HG03095 (cell line): ENCODE data around the gene MARCHF2.

Experiments
- ATAC-seq: cut with Tn5 transposase; IDR thresholded peaks from one replicate; pipeline ENCODE4 v1.9.1; 2021; ENCODE audit warnings: moderate library complexity; ENCODE audit not compliant: unreplicated experiment

The MARCHF2 gene

DNA sequence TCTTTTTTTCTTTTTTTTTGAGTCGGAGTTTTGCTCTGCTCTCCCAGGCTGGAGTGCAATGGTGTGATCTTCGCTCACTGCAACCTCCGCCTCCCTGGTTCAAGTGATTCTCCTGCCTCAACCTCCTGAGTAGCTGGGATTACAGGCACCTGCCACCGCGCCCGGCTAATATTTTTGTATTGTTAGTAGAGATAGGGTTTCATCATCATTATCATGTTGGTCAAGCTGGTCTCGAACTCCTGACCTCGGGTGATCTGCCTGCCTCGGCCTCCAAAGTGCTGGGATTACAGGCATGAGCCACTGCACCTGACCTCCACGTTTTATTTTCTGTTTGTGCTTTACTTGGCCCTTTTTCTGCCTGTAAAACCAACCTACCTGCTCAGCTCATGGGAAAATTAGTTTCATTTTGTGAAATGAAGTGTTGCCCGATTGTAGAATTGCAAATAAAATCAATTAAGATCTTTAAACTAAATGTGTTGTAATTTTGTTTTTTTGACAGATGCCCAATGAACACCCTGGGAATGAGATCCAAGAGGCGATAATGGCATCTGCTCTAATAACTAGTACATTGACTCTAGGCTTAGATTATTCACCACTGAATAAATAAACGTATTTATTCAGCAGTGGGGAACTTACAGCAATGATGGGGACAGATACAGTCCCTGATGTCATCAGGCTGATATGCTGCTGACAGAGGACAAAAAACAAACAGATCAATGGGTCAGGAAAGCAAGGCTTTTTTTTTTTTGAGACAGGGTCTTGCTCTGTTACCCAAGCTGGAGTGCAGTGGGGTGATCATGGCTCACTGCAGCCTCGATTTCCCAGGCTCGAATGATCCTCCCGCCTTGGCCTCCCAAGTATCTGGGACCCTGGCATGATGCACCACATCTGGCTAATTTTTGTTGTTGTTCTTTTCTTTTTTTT is 25.2 kb upstream of the MARCHF2 start:
- ATAC-seq, result no peak

DNA sequence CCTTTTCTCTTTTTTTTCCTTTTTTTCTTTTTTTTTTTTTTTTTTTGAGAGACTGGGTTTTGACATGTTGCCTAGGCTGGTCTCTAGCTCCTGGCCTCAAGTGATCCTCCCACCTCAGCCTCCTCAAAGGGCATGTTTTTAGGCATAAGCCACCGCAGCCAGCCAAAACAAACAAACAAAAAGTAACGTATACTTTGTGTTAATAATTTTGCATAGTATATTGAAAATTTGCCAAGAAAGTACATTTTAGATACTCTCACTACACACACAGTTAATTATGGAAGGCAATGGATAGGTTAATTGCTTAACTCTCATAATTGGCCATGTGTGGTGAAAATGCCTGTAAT is 24.5 kb upstream of the MARCHF2 start:
- ATAC-seq, result no peak

DNA sequence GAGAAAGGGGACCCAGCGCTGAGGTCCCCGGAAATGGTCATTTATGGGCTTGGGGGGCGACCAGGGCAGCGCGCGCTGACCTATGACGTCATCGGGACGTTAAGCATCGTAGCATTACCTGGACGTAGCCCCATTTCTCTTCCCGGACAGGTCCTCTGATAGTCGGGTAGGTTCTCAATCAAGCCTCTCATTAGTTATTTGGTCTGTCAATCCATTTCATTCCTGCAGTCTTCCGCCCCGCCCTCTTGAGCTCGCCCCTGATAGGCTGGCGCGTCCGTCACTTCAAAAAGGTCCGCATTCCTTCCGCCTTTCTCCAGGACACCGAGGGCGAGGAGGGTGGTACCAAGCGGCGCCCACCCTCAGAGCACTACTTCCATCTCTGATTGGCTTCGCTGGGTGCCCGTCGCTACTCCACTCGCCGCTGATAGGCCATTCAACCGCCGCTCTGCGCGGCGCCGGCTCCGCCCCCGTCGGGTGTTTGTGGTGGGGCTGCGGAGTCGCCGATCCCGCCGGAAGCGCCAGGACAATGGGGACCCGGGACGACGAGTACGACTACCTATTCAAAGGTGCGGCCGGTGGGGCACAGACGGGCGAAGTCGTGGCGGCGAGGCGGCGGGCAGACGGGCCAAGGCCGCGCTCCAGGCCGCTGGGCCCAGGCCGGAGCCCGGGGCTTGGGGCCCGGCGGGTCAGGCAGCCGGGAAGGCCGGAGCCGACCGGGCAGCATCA is 23.1 kb upstream of the MARCHF2 start, which contains the start of gene RAB11B:
Gene RAB11B (plus strand): TSS at position 470 of the 726 bp plus-strand sequence. CDS start 57 bp downstream, at position 527.
- peak; percentile 84 for ATAC-seq

DNA sequence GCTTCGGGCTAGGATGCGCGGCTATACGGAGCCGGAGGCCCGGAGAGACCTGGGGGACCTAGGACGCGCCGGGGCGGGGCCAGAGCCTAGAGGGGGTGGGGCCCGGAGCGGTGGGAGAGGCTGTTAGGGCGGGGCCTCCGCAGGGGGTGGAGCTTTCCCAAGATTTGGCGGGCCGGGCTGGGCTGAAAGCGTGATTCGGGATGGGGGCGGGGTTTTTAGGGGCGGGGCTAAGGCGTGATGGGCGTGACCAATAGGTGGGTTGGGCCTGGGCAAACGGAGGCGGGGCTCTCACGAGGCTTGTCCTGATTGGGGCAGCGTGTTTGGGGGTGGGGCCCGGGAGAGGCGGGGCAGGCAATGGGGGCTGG is 22.5 kb upstream of the MARCHF2 start:
- ATAC-seq, result peak; percentile 30

DNA sequence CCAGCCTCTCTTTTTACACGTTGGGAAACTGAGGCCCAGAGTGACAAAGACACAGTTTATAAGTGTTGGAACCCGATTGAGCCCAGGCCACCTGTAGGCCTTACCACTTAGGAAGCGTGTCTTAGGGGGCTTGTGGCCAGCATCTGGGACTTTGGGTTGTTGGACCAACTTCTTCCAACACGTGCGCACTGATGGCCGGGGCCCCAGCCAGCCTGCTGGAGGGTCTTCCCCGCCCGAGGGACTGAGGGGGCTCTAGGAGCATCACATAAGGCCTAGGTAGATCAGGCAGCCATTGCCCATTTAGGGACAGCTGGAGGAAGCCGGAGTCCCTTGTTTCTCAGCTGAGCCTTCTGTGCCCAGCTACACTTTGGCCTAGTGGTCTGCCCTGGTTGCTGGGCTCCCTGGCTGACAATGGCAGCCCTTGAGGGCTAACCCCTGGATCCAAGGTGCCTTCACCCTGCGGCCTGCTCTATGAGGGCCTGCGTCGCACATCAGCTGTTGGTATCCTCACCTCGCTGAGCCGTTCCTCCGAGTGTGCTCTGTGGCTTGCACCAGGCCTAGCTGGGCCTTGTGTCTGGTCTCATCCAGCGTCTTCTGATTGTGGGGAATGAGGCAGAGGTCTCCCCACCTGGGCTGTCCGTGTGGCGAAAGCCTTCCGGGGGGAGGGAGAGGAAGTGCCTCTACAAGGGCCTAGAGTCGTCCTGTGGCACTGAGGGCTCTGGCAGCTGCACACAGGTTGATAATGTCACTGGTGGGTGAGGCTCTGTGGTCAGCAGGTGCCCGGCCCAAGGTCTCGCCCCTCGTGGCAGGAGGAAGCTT is 21.7 kb upstream of the MARCHF2 start:
- no peak for ATAC-seq

DNA sequence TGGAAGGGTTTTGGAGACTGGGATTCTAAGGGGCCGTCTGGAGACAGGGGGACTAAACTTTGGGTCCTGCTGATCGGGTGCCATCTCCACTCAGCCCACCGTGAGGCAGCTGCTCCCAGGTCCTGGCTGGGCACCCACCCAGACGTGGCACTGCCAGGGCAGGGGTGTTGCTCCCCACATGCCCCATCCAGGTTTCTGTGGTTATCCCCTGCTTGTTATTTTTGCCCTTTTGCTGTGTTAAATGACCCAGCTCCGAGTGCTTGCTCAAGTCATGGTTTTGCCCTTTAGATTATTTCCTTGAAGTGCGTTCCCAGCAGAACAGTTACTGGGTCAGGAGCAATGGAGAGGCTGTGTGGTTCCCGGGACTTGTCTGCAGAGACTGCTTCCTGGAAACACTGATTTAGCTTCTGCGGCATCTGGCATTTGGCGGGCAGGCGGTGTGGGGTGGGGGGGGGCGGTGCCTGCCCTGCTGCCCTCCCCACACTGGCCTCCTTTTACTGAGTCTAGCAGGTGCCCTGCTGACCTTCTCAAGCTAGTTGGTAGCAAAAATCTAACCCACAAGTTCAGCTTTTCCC is 21.0 kb upstream of the MARCHF2 start:
- no peak for ATAC-seq

DNA sequence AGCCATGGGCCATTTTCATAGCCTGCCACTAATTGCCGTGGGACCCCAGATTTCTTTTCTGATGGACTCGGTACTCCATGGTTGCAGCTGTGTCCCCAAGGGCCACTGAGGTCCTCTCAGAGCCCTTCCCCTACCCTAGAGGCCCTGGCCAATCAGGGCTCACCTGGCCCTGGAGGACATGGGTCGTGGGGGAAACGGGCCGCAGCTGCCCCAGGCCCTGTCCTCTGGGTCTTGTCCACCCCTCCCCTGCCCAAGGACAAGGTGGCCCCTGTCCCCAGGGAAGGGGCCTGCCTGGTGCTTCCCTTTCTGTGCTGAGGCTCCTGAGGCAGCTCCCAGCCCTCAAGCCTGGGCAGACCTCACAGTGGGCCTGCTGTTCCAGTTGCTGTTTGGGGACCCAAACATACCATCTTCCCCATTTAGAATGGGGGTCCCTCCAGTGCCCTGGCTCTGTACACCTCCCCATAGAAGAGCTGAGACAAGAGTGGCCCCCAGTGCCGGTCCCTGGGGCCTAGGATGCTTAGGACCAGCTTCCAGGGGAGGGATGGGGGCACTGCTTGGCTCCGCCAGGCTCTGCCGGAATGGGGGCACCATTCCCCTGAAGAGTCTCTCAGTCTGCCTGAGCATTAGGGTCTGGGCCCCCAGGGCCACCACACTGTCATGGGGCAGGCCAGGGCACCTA is 19.8 kb upstream of the MARCHF2 start:
- no peak for ATAC-seq

DNA sequence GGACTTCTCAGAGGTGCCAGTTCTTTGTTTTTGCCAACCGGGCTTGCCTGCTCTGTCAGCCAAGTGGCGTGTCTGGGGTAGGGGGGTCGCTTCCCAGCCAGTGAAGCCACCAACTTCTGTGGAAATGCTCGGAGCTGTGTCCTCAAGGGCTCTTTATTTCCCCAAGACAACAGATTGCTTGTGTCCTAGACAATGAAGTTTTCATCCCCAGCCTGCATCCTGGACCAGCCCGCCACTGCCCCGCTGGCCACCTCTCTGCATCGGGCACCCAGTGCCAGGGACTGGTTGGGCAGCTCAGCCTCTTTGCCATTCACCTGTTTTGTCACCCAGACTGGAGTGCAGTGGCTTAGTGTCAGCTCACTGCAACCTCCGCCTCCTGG is 19.2 kb upstream of the MARCHF2 start:
- no peak for ATAC-seq

DNA sequence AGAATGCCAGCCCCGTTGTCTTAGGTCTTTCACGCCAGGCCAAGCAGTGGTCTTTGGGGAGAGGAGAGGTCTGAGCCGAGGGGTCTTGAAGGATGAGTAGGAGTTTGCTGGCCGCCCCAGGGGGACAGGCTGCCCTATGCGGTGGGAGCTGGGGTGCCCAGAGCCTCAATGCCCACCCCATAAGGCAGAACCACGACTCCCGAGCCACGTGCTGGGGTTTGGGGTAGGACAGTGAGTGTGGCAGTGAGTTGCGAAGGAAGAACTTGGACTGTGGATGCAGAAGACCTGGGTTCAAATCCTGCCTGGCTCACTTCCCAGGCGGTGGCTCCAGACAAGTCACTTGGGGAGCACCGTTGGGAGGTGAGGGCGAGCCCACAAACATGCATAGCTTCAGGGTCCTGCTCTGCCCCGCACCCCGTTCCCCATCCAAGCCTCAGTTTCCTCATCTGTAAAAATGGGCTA is 17.5 kb upstream of the MARCHF2 start:
- no peak for ATAC-seq

DNA sequence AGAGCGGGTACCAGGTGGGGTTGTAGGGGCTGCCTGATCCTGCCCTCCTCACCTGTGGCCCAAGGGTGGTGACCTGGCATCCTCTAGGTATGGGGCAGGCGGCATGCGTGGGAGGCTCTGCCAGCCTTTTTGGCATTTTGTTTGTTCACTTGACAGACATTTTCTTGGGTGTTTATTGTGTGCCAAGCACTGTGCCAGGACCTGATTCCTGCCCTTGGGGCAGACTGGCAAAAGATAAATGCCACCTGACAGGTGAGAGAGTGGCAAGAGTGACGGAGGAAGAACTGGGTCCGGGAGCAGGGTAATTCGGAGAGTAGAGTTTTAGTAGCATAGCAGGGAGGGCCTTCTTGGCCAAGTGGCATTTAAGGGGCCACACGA is 16.9 kb upstream of the MARCHF2 start:
- no peak for ATAC-seq

DNA sequence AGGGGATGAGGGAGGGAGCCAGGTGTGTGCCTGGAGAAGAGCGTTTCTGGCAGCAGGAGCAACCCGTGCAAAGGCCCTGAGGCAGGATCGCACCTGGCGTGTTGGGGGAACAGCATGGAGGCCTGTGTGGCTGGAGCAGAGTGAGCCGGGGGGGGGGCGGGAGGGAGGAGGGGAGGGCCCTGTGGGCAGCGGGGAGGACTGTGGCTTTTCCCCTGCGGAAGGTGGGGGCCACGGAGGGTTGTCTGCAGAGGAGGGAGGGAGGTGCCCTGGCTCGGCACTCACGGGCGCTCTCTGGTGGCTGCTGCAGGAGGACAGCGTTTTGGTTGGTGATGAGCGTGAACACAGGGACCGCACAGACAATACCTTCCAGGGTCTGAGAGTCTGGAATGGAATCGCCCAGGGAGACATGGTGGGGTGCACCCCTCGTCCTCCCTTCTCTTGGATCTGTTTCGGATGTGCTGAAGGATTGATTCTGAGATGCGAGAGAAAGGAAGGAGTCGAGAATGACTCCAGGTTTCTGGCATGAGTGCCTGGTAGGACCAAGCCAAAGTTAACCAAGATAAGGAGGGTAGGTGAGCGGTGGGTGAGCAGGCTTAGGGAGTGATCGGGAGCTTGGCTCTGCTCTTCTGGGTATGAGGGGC is 16.4 kb upstream of the MARCHF2 start:
- no peak for ATAC-seq

DNA sequence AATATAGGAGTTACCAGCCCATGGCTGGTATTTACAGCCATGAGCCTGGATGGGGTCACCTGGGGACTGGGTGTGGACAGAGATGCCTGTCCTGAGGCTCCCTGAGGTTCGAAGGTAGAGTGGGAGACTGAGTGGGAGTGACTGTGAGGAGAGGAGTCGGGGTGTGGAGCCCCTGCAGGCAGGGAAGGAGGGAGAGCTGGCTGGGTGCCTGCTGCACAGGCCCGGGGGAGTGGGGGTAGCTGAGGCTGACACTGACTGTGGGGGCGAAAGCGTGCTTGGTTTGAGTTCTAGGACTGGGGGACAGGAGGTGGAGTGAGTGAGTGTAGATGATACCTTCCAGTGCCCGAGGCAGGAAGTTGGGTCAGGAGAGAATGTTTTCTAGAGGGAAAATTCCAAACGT is 15.8 kb upstream of the MARCHF2 start:
- ATAC-seq, result no peak

DNA sequence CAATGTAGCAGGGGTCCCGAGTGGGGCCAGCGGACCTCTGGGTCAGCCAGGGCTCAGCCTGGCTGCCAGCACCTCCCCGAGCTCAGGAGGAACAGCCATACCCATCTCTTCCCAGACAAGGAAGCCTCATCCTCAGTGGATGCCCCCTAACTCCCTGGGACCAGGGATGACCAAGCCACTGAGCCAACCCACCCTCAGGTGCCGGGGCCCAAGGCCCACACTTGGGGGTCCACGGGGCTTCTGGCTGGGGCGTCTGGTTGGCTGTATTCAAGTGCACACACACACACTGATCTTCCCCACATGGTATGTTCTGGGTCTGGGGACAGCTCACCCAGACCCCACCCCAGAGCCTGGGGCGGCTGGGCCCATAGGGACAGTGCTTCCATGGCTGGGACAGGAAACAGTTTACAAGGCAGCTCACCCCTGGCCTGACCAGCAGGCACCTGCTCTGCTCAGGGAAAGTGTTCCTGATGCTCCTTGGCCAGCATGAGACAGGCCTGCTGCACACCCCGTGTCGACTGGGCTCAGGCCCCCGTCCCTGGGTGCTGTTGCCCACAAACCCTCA is 15.3 kb upstream of the MARCHF2 start:
- ATAC-seq, result no peak

DNA sequence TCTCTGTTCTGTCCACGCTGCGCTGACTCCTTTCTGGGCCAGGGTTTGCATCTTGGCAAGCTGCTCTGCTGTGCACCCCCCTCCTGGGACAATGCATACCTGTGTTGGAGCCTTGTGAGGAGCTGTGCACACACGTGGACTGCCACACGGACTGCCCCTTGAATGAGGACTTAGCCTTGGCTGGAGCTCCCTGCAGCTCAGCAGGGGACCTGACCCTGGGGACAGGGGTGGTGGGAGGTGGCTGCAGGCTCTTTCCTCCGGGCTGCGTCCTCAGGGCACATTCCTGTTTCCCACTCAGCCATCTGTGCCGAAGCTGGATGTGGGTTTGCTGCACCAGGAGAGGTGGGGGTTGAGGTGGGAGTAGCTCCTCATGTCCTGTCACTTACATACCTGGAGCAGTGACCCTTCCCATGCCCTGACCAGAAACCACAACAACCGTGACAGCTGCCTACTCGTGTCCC is 14.8 kb upstream of the MARCHF2 start:
- ATAC-seq, result no peak

DNA sequence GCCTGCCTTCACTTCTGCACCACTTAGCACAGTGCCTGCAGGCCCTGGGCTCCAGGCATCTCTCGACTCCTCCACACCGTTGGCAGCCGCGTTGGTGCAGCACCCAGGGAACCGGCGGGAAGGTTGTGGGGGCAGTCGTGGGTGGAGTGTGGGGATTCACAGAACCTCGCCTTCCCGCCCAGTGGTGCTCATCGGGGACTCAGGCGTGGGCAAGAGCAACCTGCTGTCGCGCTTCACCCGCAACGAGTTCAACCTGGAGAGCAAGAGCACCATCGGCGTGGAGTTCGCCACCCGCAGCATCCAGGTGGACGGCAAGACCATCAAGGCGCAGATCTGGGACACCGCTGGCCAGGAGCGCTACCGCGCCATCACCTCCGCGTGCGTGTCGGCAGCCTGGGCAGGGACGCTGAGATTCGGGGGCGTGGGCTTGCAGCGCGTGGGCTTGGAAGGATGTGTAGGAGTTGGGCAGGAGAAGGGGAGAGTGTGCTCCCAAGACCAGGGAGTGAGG is 13.4 kb upstream of the MARCHF2 start:
- ATAC-seq, result no peak

DNA sequence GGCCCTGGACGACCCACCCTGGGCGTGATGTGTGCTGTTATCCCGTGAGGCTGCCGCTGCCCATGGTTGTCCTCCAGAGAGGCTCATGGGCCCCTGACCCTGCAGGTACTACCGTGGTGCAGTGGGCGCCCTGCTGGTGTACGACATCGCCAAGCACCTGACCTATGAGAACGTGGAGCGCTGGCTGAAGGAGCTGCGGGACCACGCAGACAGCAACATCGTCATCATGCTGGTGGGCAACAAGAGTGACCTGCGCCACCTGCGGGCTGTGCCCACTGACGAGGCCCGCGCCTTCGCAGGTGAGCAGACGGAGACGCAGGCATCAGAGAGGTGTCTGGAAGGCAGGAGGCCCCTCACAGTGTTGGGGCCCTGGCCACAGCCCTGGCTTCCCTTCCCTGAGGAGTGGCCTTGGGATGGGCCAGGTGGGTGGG is 11.1 kb upstream of the MARCHF2 start:
- no peak for ATAC-seq

DNA sequence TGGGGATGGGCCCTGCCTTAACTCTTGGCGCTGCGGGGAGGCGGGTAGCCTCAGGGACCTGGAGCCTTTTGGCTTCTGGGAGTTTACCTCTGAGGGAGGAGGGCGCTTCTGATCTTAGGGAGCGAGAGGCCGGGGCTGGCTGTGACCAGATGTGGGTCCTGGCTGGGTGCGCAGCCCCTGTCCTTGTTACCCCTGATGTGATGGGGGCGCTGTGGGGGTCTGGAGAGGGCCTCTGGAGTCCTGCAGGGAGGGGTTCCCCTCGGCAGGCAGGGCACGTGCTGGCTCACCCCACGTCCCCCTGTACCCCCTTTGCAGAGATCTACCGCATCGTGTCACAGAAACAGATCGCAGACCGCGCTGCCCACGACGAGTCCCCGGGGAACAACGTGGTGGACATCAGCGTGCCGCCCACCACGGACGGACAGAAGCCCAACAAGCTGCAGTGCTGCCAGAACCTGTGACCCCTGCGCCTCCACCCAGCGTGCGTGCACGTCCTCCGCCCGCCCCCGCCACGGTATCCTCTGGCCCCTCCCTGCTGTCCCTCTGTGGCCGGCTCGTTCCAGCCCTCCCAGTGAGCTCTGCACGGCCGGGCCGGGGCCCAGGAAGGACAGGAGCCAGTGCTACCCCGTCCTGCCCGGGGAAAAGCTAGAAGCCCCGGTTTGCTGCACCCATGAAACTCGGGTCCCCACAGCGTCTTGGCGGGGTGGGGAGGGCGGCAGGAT is 9.8 kb upstream of the MARCHF2 start:
- no peak for ATAC-seq

DNA sequence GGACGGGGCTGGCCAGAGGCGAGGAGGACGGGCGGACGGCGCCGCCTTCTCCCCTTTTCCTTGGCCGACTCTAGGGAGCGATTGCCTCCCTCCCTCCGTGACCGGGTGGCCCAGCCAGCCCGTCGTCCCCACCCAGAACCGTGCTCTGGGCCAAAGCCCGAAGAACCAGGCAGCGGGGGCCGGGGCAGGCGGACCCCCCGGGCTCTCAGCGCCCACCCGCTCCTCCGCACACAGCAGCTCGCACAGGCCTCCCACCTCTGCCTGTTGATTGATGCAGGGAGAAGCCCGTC is 9.3 kb upstream of the MARCHF2 start:
- no peak for ATAC-seq
